Hepatocyte (in vitro differentiated cells): ENCODE results near the gene DCP2. TPM values are rescaled to one million over a fixed set of nuclear protein-coding genes. Genes with fewer than 3 reads are reported as not detected.
A peak's percentile ranks its signal among the peaks of the same experiment; 100 is the strongest.

Source experiments
- DNase-seq: peaks from one replicate; pipeline ENCODE4 v3.0.0-alpha.2; 2016; ENCODE audit warnings: low spot score
- H2AFZ ChIP-seq: fragments of 200-600 bp; sonication (generic); 2 replicates; pipeline ENCODE4 v1.6.0; 2016; ENCODE audit warnings: antibody characterized with exemption, mild to moderate bottlenecking
- H3K27ac ChIP-seq: fragments of 200-600 bp; sonication (generic); 2 replicates; pipeline ENCODE4 v1.5.1; 2016; ENCODE audit warnings: mild to moderate bottlenecking
- H3K27me3 ChIP-seq: fragments of 200-600 bp; sonication (generic); 2 replicates; pipeline ENCODE4 v1.6.1; 2016
- H3K36me3 ChIP-seq: fragments of 200-600 bp; sonication (generic); replicated peaks from 2 replicates; pipeline ENCODE4 v1.5.1; 2016; ENCODE audit warnings: low read depth; ENCODE audit not compliant: insufficient read depth
- H3K4me1 ChIP-seq: fragments of 200-600 bp; sonication (generic); 2 replicates; pipeline ENCODE4 v1.5.1; 2016; ENCODE audit warnings: mild to moderate bottlenecking, moderate library complexity; ENCODE audit not compliant: insufficient read depth
- H3K4me2 ChIP-seq: fragments of 200-600 bp; sonication (generic); 2 replicates; pipeline ENCODE4 v1.6.0; 2016
- H3K4me3 ChIP-seq: fragments of 200-600 bp; sonication (generic); 2 replicates; pipeline ENCODE4 v1.5.1; 2016; ENCODE audit warnings: mild to moderate bottlenecking
- H3K79me2 ChIP-seq: fragments of 200-600 bp; sonication (generic); 2 replicates; pipeline ENCODE4 v1.6.0; 2017; ENCODE audit warnings: mild to moderate bottlenecking
- H3K9me2 ChIP-seq: fragments of 200-600 bp; sonication (generic); replicated peaks from 2 replicates; pipeline ENCODE4 v1.6.0; 2017; ENCODE audit warnings: mild to moderate bottlenecking; ENCODE audit not compliant: insufficient read depth
- H3K9me3 ChIP-seq: fragments of 200-600 bp; sonication (generic); 2 replicates; pipeline ENCODE4 v1.5.1; 2016; ENCODE audit warnings: low read depth, mild to moderate bottlenecking
- H4K20me1 ChIP-seq: fragments of 200-600 bp; sonication (generic); 2 replicates; pipeline ENCODE4 v1.6.0; 2016; ENCODE audit warnings: mild to moderate bottlenecking; ENCODE audit not compliant: insufficient read depth, poor library complexity, severe bottlenecking
- CTCF ChIP-seq: fragments of 200-600 bp; sonication (generic); IDR thresholded peaks from 2 replicates; pipeline ENCODE4 v1.5.1; 2016; ENCODE audit warnings: antibody characterized with exemption, mild to moderate bottlenecking; ENCODE audit not compliant: poor library complexity
- EZH2 ChIP-seq: fragments of 200-600 bp; sonication (generic); IDR thresholded peaks from 2 replicates; pipeline ENCODE4 v1.6.1; 2016; ENCODE audit warnings: antibody characterized with exemption, mild to moderate bottlenecking, borderline replicate concordance
- EZH2phosphoT487 ChIP-seq: fragments of 200-600 bp; sonication (generic); IDR thresholded peaks from one replicate; pipeline ENCODE4 v1.6.1; 2018; ENCODE audit warnings: antibody characterized with exemption, mild to moderate bottlenecking, low read depth, moderate library complexity; ENCODE audit not compliant: unreplicated experiment, severe bottlenecking
- WGBS: methylation state at CpG from one replicate; pipeline ENCODE4 v1.1.6; 2016; ENCODE audit warnings: low lambda C conversion rate; ENCODE audit errors: missing lambda C conversion rate; 5-methylcytosine and 5-hydroxymethylcytosine counted together
- polyA plus RNA-seq: library from polyadenylated mRNA; unstranded; fragments of >200 nt; fragmentation: Nextera tagmentation; extraction: Ambion mirVana; gene quantifications from 2 replicates; pipeline ENCODE4 v1.2.1, GENCODE V29; 2016
- total RNA-seq: library from RNA; depleted of rRNA; stranded (reverse); fragments of >200 nt; gene quantifications from 2 replicates; pipeline ENCODE4 v1.2.3, GENCODE V29; 2014

Gene DCP2
- total and polyA plus RNA-seq, 2 experiments from 2014 or later = 8.8 to 41.9 TPM

GRCh38 chr5:112967520-112968083 lies 9.0 kb upstream of the DCP2 start:
- Histone ChIP-seq H3K36me3 (no peaks in the 10 kb centered on the region), H3K27ac (peak overlapping the region; percentile 87), H2AFZ (peak overlapping the region; percentile 17), H3K79me2 (no peaks in the 10 kb centered on the region), H3K9me3 (no peaks in the 10 kb centered on the region), H3K27me3 (no peaks in the 10 kb centered on the region), H3K4me3 (no peak overlapping the region), H3K4me1 (peaks cover 22% of the 10 kb centered on the region), H4K20me1 (no peaks in the 10 kb centered on the region), H3K9me2 (no peaks in the 10 kb centered on the region), H3K4me2 (no peak overlapping the region)
- WGBS = 95% methylated on average over 6 of the region's 6 CpGs
- DNase-seq = no peak
- TF ChIP-seq EZH2phosphoT487 (no peak), CTCF (no peak), EZH2 (no peak)

- Histone ChIP-seq H3K4me2 (peak overlapping the region; percentile 59), H3K27ac (peak overlapping the region; percentile 92)
Measured at GRCh38 chr5:112968411-112969106, 8.0 kb upstream of the DCP2 start.

GRCh38 chr5:112971276-112971675 lies 5.3 kb upstream of the DCP2 start:
- no peaks in the 10 kb centered on the region for H3K79me2 ChIP-seq
- no peak for DNase-seq
- no peak overlapping the region for H3K27ac ChIP-seq
- H2AFZ ChIP-seq = no peak overlapping the region
- 94% methylated on average over 4 of the region's 4 CpGs for WGBS
- no peaks in the 10 kb centered on the region for H3K27me3 ChIP-seq
- no peak overlapping the region for H3K4me3 ChIP-seq
- H4K20me1 ChIP-seq = no peaks in the 10 kb centered on the region
- peaks cover 22% of the 10 kb centered on the region for H3K4me1 ChIP-seq
- no peak overlapping the region for H3K4me2 ChIP-seq
- H3K9me2 ChIP-seq = no peaks in the 10 kb centered on the region
- TF ChIP-seq CTCF (no peak), EZH2 (no peak), EZH2phosphoT487 (no peak)
- H3K36me3 ChIP-seq = no peaks in the 10 kb centered on the region
- H3K9me3 ChIP-seq = no peaks in the 10 kb centered on the region

More at GRCh38 chr5:112968411-112969106, 8.0 kb upstream of the DCP2 start:
- TF ChIP-seq CTCF = no peak
- TF ChIP-seq EZH2phosphoT487 = no peak
- no peak for TF ChIP-seq EZH2
- Histone ChIP-seq H3K9me2 (no peaks in the 10 kb centered on the region), H3K36me3 (no peaks in the 10 kb centered on the region), H3K9me3 (no peaks in the 10 kb centered on the region), H3K79me2 (no peaks in the 10 kb centered on the region), H3K4me3 (no peak overlapping the region), H3K4me1 (peaks cover 22% of the 10 kb centered on the region), H2AFZ (peak overlapping the region; percentile 52), H3K27me3 (no peaks in the 10 kb centered on the region), H4K20me1 (no peaks in the 10 kb centered on the region)
- DNase-seq = peak; percentile 44
- 62% methylated on average over 5 of the region's 5 CpGs for WGBS
